ENCODE data around the gene EPHA7.

The EPHA7 gene

GRCh38 chr6:93210908-93211307 is 208.5 kb downstream of the EPHA7 start:
- no peak for TF ChIP-seq GABPA (IDR thresholded peaks at IDR 0.05; ENCODE audit: low read depth)
- TF ChIP-seq POLR2AphosphoS5 (IDR thresholded peaks at IDR 0.05; ENCODE audit: low read depth), result no peak
- no peak for TF ChIP-seq REST (IDR thresholded peaks at IDR 0.05; ENCODE audit: insufficient replicate concordance, low read depth)
- TF ChIP-seq CTCF (IDR thresholded peaks at IDR 0.05; ENCODE audit: insufficient read depth, low read length), result no peak
- TF ChIP-seq SPI1 (IDR thresholded peaks at IDR 0.05; ENCODE audit: borderline replicate concordance, low read depth), result no peak
- H3K4me3 ChIP-seq (replicated peaks; ENCODE audit: insufficient read depth, low read length), result no peak overlapping the region
- no peak for DNase-seq (ENCODE audit: low read depth in 1 of 2, low spot score in 1 of 2)
- no peaks in the 10 kb centered on the region for H3K27me3 ChIP-seq (ENCODE audit: insufficient read depth, poor library complexity, severe bottlenecking)
- no peak overlapping the region for H3K27ac ChIP-seq (replicated peaks)

GRCh38 chr6:93209358-93209757 is 210.0 kb downstream of the EPHA7 start:
- TF ChIP-seq REST (IDR thresholded peaks at IDR 0.05; ENCODE audit: insufficient replicate concordance, low read depth), result no peak
- TF ChIP-seq GABPA (IDR thresholded peaks at IDR 0.05; ENCODE audit: low read depth), result no peak
- no peak for TF ChIP-seq SPI1 (IDR thresholded peaks at IDR 0.05; ENCODE audit: borderline replicate concordance, low read depth)
- TF ChIP-seq POLR2AphosphoS5 (IDR thresholded peaks at IDR 0.05; ENCODE audit: low read depth), result no peak
- TF ChIP-seq CTCF (IDR thresholded peaks at IDR 0.05; ENCODE audit: insufficient read depth, low read length), result no peak
- DNase-seq (ENCODE audit: low read depth in 1 of 2, low spot score in 1 of 2), result no peak
- H3K27me3 ChIP-seq (ENCODE audit: insufficient read depth, poor library complexity, severe bottlenecking), result no peaks in the 10 kb centered on the region
- H3K4me3 ChIP-seq (replicated peaks; ENCODE audit: insufficient read depth, low read length), result no peak overlapping the region
- no peak overlapping the region for H3K27ac ChIP-seq (replicated peaks)

GRCh38 chr6:93196406-93196970 is 222.9 kb downstream of the EPHA7 start:
- H3K27ac ChIP-seq (replicated peaks), result no peak overlapping the region
- TF ChIP-seq GABPA (IDR thresholded peaks at IDR 0.05; ENCODE audit: low read depth) (no peak), CTCF (IDR thresholded peaks at IDR 0.05; ENCODE audit: insufficient read depth, low read length) (no peak), POLR2AphosphoS5 (IDR thresholded peaks at IDR 0.05; ENCODE audit: low read depth) (no peak), SPI1 (IDR thresholded peaks at IDR 0.05; ENCODE audit: borderline replicate concordance, low read depth) (no peak), REST (IDR thresholded peaks at IDR 0.05; ENCODE audit: insufficient replicate concordance, low read depth) (no peak)
- no peak overlapping the region for H3K4me3 ChIP-seq (replicated peaks; ENCODE audit: insufficient read depth, low read length)
- no peak for DNase-seq (ENCODE audit: low read depth in 1 of 2, low spot score in 1 of 2)
- H3K27me3 ChIP-seq (ENCODE audit: insufficient read depth, poor library complexity, severe bottlenecking), result no peaks in the 10 kb centered on the region

Measured in HL-60 (cell line).